Measurements from ENCODE around the gene ARHGAP26. TPM values are rescaled to one million over a fixed set of nuclear protein-coding genes. Genes with fewer than 3 reads are reported as not detected.

Gene ARHGAP26
- total RNA-seq, 4 donors from 2014 or later, result 35.0 to 72.2 (median 44.0) TPM

GRCh38 chr5:143143973-143144372 lies 373.8 kb downstream of the ARHGAP26 start:
- no peak for TF ChIP-seq CTCF (IDR thresholded peaks at IDR 0.05; ENCODE audit: low read depth)

GRCh38 chr5:143145243-143146160 lies 375.3 kb downstream of the ARHGAP26 start:
- no peak for TF ChIP-seq CTCF (IDR thresholded peaks at IDR 0.05; ENCODE audit: low read depth)

GRCh38 chr5:143146161-143146560 lies 376.0 kb downstream of the ARHGAP26 start:
- TF ChIP-seq CTCF (IDR thresholded peaks at IDR 0.05; ENCODE audit: low read depth), result no peak

GRCh38 chr5:143147383-143147782 lies 377.2 kb downstream of the ARHGAP26 start:
- TF ChIP-seq CTCF (IDR thresholded peaks at IDR 0.05; ENCODE audit: low read depth), result no peak

DNA sequence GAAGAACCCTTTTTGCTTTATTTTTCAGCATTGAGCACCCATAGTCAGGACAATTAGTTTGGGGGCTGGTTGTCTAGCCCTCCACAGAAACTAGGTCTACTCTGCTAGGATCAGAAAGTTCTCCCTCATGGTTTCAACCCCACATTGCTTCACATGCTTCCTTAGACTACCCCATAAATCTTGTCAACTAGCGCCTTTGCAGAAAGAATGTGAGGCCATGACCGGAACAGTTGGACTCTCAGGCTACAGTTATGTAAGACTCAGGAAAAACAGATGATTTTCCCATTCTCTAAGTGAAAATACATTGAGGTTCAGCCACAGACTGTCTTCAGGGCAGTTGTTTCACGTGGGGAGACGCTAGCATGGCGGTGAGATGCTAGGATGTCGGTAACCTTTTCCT lies 377.7 kb downstream of the ARHGAP26 start:
- TF ChIP-seq CTCF (IDR thresholded peaks at IDR 0.05; ENCODE audit: low read depth), result no peak

DNA sequence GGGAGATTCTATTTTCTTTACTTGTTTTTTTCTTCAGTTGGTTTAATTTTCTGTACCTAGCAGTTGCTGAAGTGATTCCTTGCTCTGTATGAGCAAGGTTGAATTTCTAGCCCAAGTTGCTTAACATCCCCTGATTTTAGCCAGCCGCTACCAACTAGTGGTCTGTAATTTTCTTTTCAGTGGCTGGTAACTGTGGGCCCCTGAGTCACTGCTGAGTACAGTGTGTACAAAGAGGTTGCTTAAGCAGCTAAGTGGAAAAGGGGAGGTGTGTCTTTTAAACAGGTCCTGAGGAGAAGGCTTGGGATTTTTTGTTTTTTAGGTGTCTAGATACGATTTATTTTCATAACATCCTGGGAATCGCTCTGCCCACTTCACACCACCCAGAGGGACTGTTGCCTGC lies 378.6 kb downstream of the ARHGAP26 start:
- no peak for TF ChIP-seq CTCF (IDR thresholded peaks at IDR 0.05; ENCODE audit: low read depth)

GRCh38 chr5:143149759-143150158 lies 379.6 kb downstream of the ARHGAP26 start:
- TF ChIP-seq CTCF (IDR thresholded peaks at IDR 0.05; ENCODE audit: low read depth), result no peak
